Mucosa of stomach (tissue), 1 donor: Measurements from ENCODE around the gene RUNX3.
"Not testable (repeated sequence)": the region's sequence is repeated elsewhere in the genome, so short reads cannot be mapped to it uniquely, and the experiment has no call there.

ENCODE experiments used
- H3K27me3 ChIP-seq: one replicate; pipeline ENCODE4 v1.7.0; 2013; ENCODE audit warnings: mild to moderate bottlenecking, low read length; ENCODE audit not compliant: control insufficient read depth, insufficient read depth
- H3K36me3 ChIP-seq: one replicate; pipeline ENCODE4 v1.7.0; 2013; ENCODE audit warnings: low read length; ENCODE audit not compliant: control insufficient read depth, insufficient read depth
- H3K4me1 ChIP-seq: one replicate; pipeline ENCODE4 v1.7.0; 2013; ENCODE audit warnings: mild to moderate bottlenecking, low read length; ENCODE audit not compliant: control insufficient read depth, insufficient read depth
- H3K4me3 ChIP-seq: one replicate; pipeline ENCODE4 v1.7.0; 2013; ENCODE audit warnings: low read length
- H3K9ac ChIP-seq: one replicate; pipeline ENCODE4 v1.7.0; 2013; ENCODE audit warnings: mild to moderate bottlenecking, low read length, moderate library complexity
- H3K9me3 ChIP-seq: one replicate; pipeline ENCODE4 v1.7.0; 2013; ENCODE audit warnings: mild to moderate bottlenecking, low read length, moderate library complexity; ENCODE audit not compliant: control insufficient read depth
- donor health status: Pancreatic carcinoma.

Gene RUNX3

DNA sequence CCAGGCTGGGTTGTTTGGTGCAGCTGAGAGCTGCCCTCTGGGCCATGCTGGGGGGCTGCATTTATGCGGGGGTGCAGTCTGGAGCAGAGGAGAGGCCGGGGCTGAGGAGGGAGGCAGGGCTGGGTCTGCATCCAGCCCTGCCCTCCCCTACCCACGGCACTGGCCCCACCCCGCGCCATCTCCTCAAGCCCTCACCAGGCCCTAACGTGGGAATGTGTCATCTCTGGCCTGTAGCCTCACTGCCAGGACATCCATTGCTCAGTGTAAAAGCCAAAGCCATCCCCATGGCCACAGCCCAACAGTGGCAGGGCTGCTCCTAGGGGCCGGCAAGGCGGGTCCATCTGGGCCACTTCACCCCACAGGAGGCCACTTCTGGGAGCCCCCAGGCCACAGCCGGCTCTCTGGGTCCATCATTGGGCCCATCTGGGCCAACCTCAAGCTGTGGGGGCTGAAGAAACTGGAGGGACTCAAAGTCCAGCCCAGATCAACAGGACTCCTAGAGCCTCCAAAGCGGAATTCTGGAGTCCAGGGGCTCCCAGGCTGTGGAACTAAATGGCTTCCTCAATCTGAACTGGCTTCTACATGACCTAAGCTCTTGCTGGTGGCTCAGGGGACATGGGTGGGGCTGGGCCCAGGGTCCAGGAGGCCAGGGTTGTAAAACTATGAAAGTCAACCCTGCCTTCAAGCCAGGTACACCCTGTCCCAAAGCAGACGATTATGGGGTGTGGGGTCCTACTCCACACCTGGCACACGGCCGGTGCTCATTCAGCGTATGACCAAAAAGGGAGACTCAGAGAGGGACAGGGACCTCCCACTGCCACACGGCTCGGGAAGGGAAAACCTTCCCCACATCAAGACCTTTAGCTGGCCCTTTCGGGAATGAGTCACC is 32.6 kb downstream of the RUNX3 start:
- Histone ChIP-seq H3K9me3 (no peaks in the 10 kb centered on the region), H3K36me3 (no peaks in the 10 kb centered on the region), H3K4me1 (peaks cover 12% of the 10 kb centered on the region), H3K27me3 (peaks cover 16% of the 10 kb centered on the region), H3K4me3 (no peak overlapping the region), H3K9ac (no peak overlapping the region)

- H3K27me3 ChIP-seq = peaks cover 16% of the 10 kb centered on the region
- H3K4me1 ChIP-seq = peaks cover 12% of the 10 kb centered on the region
- no peak overlapping the region for H3K9ac ChIP-seq
- H3K9me3 ChIP-seq = no peaks in the 10 kb centered on the region
- no peaks in the 10 kb centered on the region for H3K36me3 ChIP-seq
- H3K4me3 ChIP-seq = no peak overlapping the region
These were observed 33.3 kb downstream of the RUNX3 start for GRCh38 chr1:24896596-24897262.

DNA sequence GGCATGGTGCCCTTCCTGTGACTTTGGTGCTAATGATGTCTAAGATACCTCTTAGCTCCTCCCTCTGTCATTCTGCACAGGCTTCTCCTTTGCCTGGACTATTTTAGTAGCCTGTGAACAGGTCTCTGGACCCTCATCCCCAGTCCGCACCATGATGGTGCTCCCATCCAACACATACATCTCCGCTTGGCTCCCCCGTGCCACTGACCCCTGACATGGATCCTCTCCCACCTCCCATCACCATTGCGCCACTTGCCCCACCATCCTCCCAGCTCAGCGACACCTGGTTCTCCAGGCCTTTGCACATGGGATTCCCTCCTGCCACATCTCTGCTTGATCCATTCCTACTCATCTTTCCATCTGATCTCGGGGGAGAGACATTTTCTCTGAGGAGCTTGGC is 33.9 kb downstream of the RUNX3 start:
- Histone ChIP-seq H3K9me3 (no peaks in the 10 kb centered on the region), H3K27me3 (peaks cover 16% of the 10 kb centered on the region)

DNA sequence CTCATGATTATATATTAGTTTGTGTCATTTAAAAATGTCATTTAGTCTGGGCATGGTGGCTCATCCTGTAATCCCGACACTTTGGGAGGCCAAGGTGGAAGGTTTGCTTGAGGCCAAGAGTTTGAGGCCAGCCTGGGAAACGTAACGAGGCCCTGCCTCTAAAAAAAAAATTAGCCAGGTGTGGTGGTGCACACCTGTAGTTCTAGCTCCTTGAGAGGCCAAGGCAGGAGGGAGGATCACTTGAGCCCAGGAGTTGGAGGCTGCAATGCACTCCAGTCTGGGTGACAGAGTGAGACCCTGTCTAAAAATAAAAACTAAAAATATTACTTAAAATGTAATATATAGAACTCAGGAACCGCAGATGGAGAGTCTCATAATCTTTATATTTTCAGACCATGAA is 34.6 kb downstream of the RUNX3 start:
- no peak overlapping the region for H3K4me3 ChIP-seq
- H3K9ac ChIP-seq = no peak overlapping the region
- H3K9me3 ChIP-seq = no peaks in the 10 kb centered on the region
- H3K4me1 ChIP-seq = peaks cover 12% of the 10 kb centered on the region
- no peaks in the 10 kb centered on the region for H3K36me3 ChIP-seq
- peaks cover 13% of the 10 kb centered on the region for H3K27me3 ChIP-seq

More for the DNA sequence above, 33.9 kb downstream of the RUNX3 start:
- peaks cover 12% of the 10 kb centered on the region for H3K4me1 ChIP-seq
- H3K9ac ChIP-seq = no peak overlapping the region
- no peaks in the 10 kb centered on the region for H3K36me3 ChIP-seq
- H3K4me3 ChIP-seq = no peak overlapping the region

DNA sequence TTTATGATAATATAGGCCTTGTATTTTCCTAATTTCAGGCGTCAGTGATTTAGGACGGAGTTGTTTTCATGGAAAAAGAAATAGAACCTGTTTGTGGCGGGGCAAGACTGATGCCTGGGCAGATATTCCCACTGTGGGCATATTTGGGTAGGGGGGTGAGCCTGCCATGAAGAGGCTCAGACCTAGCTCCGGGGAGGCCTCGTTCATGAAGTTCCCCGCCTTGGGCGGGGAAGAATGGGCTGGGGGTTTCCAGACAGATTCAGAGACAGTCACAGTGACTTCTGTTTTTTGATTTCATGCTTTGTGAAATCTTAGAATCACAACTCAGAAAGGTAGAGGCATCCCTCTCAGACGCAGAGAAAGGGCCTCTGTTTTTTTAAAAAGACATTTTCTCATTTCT is 36.1 kb downstream of the RUNX3 start:
- Histone ChIP-seq H3K36me3 (no peaks in the 10 kb centered on the region), H3K4me3 (no peak overlapping the region), H3K9ac (no peak overlapping the region), H3K27me3 (peaks cover under 1% of the 10 kb centered on the region), H3K9me3 (no peaks in the 10 kb centered on the region), H3K4me1 (peaks cover 12% of the 10 kb centered on the region)

DNA sequence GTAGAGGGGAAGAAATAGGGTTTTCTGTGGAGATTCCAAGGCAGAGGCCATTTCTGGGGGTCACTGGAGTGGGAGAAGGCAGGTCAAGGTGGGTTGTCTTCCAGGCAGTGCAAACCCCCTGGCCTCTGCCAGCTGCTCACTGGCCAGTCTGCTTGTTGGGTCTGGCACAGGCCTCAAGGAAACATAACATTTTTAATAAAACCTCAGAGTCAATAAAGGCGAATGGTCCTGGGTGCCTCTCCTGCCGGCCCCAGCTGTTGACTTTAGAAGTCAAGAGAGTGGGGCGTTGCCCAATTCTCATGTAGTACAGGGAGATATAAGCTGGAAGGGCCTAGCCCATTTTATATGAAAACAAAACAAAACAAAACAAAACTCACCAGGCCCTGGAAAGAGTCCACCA is 36.6 kb downstream of the RUNX3 start:
- H3K9ac ChIP-seq = no peak overlapping the region

GRCh38 chr1:24892188-24893153 is 37.6 kb downstream of the RUNX3 start:
- Histone ChIP-seq H3K9ac (no peak overlapping the region), H3K9me3 (no peaks in the 10 kb centered on the region), H3K4me1 (peaks cover 12% of the 10 kb centered on the region)

More for the DNA sequence above, 36.6 kb downstream of the RUNX3 start:
- no peaks in the 10 kb centered on the region for H3K9me3 ChIP-seq
- no peaks in the 10 kb centered on the region for H3K36me3 ChIP-seq
- no peaks in the 10 kb centered on the region for H3K27me3 ChIP-seq
- H3K4me1 ChIP-seq = peaks cover 12% of the 10 kb centered on the region
- H3K4me3 ChIP-seq = no peak overlapping the region

GRCh38 chr1:24891367-24891766 is 38.7 kb downstream of the RUNX3 start:
- H3K36me3 ChIP-seq, H3K9me3 ChIP-seq, H3K27me3 ChIP-seq, H3K9ac ChIP-seq, H3K4me3 ChIP-seq: not testable (repeated sequence)
- H3K4me1 ChIP-seq = peaks cover 12% of the 10 kb centered on the region

More at GRCh38 chr1:24892188-24893153, 37.6 kb downstream of the RUNX3 start:
- Histone ChIP-seq H3K4me3 (no peak overlapping the region), H3K36me3 (no peaks in the 10 kb centered on the region), H3K27me3 (no peaks in the 10 kb centered on the region)

DNA sequence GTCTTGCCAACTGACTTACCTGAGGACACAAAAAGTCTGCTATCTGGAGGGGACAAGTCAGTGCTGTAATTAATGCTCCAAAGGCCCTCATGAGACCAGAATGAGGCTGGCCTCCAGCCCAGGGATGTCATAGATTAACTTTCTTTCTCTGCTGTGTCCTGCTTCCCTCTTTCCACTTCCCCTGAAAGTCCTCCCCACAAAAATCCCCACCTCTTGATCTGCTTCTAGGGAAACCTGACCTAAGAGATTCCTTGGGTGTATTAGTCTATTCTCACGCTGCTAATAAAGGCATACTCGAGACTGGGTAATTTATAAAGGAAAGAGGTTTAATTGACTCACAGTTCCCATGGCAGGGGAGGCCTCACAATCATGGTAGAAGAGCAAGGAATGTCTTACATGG is 39.2 kb downstream of the RUNX3 start:
- Histone ChIP-seq H3K9me3 (no peaks in the 10 kb centered on the region), H3K4me1 (peaks cover 12% of the 10 kb centered on the region), H3K36me3 (no peaks in the 10 kb centered on the region), H3K4me3 (no peak overlapping the region), H3K9ac (no peak overlapping the region), H3K27me3 (no peaks in the 10 kb centered on the region)

DNA sequence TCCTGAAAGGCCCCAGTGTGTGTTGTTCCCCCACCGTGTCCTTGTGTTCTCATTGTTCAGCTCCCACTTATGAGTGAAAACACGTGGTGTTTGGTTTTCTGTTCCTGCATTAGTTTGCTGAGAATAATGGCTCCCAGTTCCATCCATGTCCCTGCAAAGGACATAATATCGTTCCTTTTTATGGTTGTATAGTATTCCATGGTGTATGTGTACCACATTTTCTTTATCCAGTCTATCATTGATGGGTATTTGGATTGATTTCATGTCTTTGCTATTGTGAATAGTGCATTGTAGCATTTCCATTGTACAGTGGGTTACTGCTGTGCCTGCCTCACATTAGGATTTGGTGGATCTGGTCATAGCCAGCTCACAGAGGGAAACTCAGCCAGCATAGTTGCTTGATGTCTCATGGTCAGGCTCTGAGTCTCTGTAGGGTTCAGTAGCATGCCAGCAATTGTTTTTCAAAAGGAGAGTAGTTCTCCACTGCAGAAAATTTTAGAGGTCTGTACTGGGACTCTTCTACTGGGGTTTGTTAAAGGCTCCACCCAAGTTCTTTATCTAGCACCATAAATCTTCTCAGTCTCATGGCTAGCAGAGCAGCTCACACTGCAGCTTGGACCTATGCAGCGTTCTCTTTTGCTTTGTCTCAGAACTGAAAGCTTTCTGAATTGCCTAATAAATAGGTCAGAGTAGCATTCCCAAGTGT is 41.0 kb downstream of the RUNX3 start:
- H3K4me1 ChIP-seq = peaks cover 12% of the 10 kb centered on the region
- no peaks in the 10 kb centered on the region for H3K36me3 ChIP-seq
- H3K9me3 ChIP-seq = no peaks in the 10 kb centered on the region
- H3K27me3 ChIP-seq = no peaks in the 10 kb centered on the region
- H3K9ac ChIP-seq = no peak overlapping the region
- H3K4me3 ChIP-seq = no peak overlapping the region
